ENCODE data around the gene RPP14.

GRCh38 chr3:58272891-58273290, 33.2 kb upstream of the RPP14 start:
- no peak for TF ChIP-seq CTCF (IDR thresholded peaks at IDR 0.05)
- no peak for TF ChIP-seq KDM5A (IDR thresholded peaks at IDR 0.05)
- no peak for TF ChIP-seq GATA3 (IDR thresholded peaks at IDR 0.05; ENCODE audit: borderline replicate concordance)
- TF ChIP-seq POLR2A (IDR thresholded peaks at IDR 0.05; ENCODE audit: low read length): no peak
